Prostate gland (tissue), 2 donors: ENCODE data around the gene AKT3. TPM values are rescaled to one million over a fixed set of nuclear protein-coding genes. Genes with fewer than 3 reads are reported as not detected.
"Not testable (repeated sequence)": the region's sequence is repeated elsewhere in the genome, so short reads cannot be mapped to it uniquely, and the experiment has no call there.

Experiments used
- DNase-seq: peaks from one replicate; pipeline ENCODE4 v3.0.0-alpha.2; 2019; ENCODE audit warnings: low spot score
- H3K27ac ChIP-seq, 2 donors: fragments of 200-600 bp; sonication (generic); 2 replicates each; pipeline ENCODE4 v1.5.1; 2017 to 2019
- H3K27me3 ChIP-seq: fragments of 200-600 bp; sonication (generic); replicated peaks from 2 replicates; pipeline ENCODE4 v1.5.1; 2019; ENCODE audit not compliant: insufficient read depth
- H3K36me3 ChIP-seq, 2 donors: fragments of 200-600 bp; sonication (generic); 1 replicate in 1 of 2; 2 replicates in 1 of 2; pipeline versions ENCODE4 v1.5.1 to v1.8.1; 2017 to 2019
- H3K4me1 ChIP-seq: fragments of 200-600 bp; sonication (generic); replicated peaks from 2 replicates; pipeline ENCODE4 v1.5.1; 2019
- H3K4me3 ChIP-seq, 2 donors: fragments of 200-600 bp; sonication (generic); 2 replicates each; pipeline ENCODE4 v1.5.1; 2017 to 2019
- H3K9me3 ChIP-seq: fragments of 200-600 bp; sonication (generic); 2 replicates; pipeline ENCODE4 v1.5.1; 2017
- CTCF ChIP-seq, 4 experiments: fragments of 200-600 bp in 2 of 4; fragments of 450-650 bp in 2 of 4; sonication (generic) in 2 of 4; IDR thresholded peaks; 1 replicate in 3 of 4; 2 replicates in 1 of 4; pipeline ENCODE4 v1.5.1; 2016 to 2019; ENCODE audit warnings: antibody characterized with exemption in 4 of 4, mild to moderate bottlenecking in 2 of 4, moderate library complexity in 2 of 4
- POLR2A ChIP-seq: fragments of 450-650 bp; IDR thresholded peaks from one replicate; pipeline ENCODE4 v1.6.1; 2016; ENCODE audit warnings: antibody characterized with exemption, mild to moderate bottlenecking
- POLR2AphosphoS5 ChIP-seq: sonication (generic); formaldehyde crosslinking; IDR thresholded peaks from one replicate; pipeline ENCODE4 v1.6.1; 2017; ENCODE audit warnings: antibody characterized with exemption
- WGBS: methylation state at CpG from one replicate; pipeline ENCODE4 v1.1.5; 2018; 5-methylcytosine and 5-hydroxymethylcytosine counted together
- intact Hi-C: fragments of 100-400 bp; cut with DNase I; formaldehyde crosslinking; loops from one replicate; pipeline ENCODE4 v1.14.2; 2022
- total RNA-seq, 2 donors: library from RNA; depleted of rRNA; stranded (reverse); fragments of >200 nt; gene quantifications; one replicate each; pipeline ENCODE4 v1.1.0, GENCODE V29; 2016

AKT3 gene
- total RNA-seq, 2 donors from 2014 or later: 40.7 to 62.7 TPM

GRCh38 chr1:243885806-243886205 is 35.8 kb upstream of the AKT3 start:
- no peak overlapping the region for H3K27ac ChIP-seq
- H3K36me3 ChIP-seq: no peaks in the 10 kb centered on the region
- no peak overlapping the region for H3K4me3 ChIP-seq
- H3K9me3 ChIP-seq: no peaks in the 10 kb centered on the region
- no peaks in the 10 kb centered on the region for H3K4me1 ChIP-seq
- intact Hi-C loops: no loop called here
- TF ChIP-seq POLR2A: no peak
- TF ChIP-seq CTCF (IDR thresholded peaks at IDR 0.05): no peak
- TF ChIP-seq POLR2AphosphoS5: no peak
- H3K27me3 ChIP-seq: no peaks in the 10 kb centered on the region
- 48% methylated on average over 1 of the region's 1 CpG for WGBS
- DNase-seq: no peak

- H3K27me3 ChIP-seq: no peaks in the 10 kb centered on the region
- WGBS: 56% methylated on average over 5 of the region's 5 CpGs
- DNase-seq: no peak
- no peak overlapping the region for H3K4me3 ChIP-seq
- intact Hi-C loops: no loop called here
- no peak for TF ChIP-seq CTCF (IDR thresholded peaks at IDR 0.05)
- no peak for TF ChIP-seq POLR2A
- TF ChIP-seq POLR2AphosphoS5: no peak
- no peak overlapping the region for H3K27ac ChIP-seq
- no peaks in the 10 kb centered on the region for H3K4me1 ChIP-seq
- H3K9me3 ChIP-seq: no peaks in the 10 kb centered on the region
- H3K36me3 ChIP-seq: no peaks in the 10 kb centered on the region
Measured at GRCh38 chr1:243884603-243885002, 34.6 kb upstream of the AKT3 start.

GRCh38 chr1:243883551-243883950 is 33.5 kb upstream of the AKT3 start:
- no peak for TF ChIP-seq CTCF (IDR thresholded peaks at IDR 0.05)
- TF ChIP-seq POLR2AphosphoS5: no peak
- no peak for TF ChIP-seq POLR2A
- no peak for DNase-seq
- Histone ChIP-seq H3K27me3 (no peaks in the 10 kb centered on the region), H3K4me3 (no peak overlapping the region), H3K4me1 (no peaks in the 10 kb centered on the region), H3K36me3 (no peaks in the 10 kb centered on the region), H3K9me3 (no peaks in the 10 kb centered on the region), H3K27ac (no peak overlapping the region)
- 88% methylated on average over 2 of the region's 2 CpGs for WGBS
- intact Hi-C loops: no loop called here

GRCh38 chr1:243882276-243882675 is 32.2 kb upstream of the AKT3 start:
- intact Hi-C loops: no loop called here
- no peak for TF ChIP-seq POLR2A
- TF ChIP-seq POLR2AphosphoS5: no peak
- TF ChIP-seq CTCF (IDR thresholded peaks at IDR 0.05): no peak
- no peaks in the 10 kb centered on the region for H3K27me3 ChIP-seq
- H3K4me1 ChIP-seq: no peaks in the 10 kb centered on the region
- DNase-seq: no peak
- no peaks in the 10 kb centered on the region for H3K36me3 ChIP-seq
- WGBS: 85% methylated on average over 3 of the region's 3 CpGs
- H3K9me3 ChIP-seq: no peaks in the 10 kb centered on the region
- H3K4me3 ChIP-seq: no peak overlapping the region
- no peak overlapping the region for H3K27ac ChIP-seq

GRCh38 chr1:243877058-243877457 is 27.0 kb upstream of the AKT3 start:
- H3K4me3 ChIP-seq, H3K9me3 ChIP-seq, H3K27me3 ChIP-seq, H3K36me3 ChIP-seq, DNase-seq, H3K27ac ChIP-seq, H3K4me1 ChIP-seq, intact Hi-C loops: not testable (repeated sequence)
- 93% methylated on average over 3 of the region's 3 CpGs for WGBS
